PFSK-1 (cell line): ENCODE data around the gene MS4A8.

ENCODE experiments used
- FOXP2 ChIP-seq: optimal IDR thresholded peaks from 2 replicates; pipeline ENCODE3; 2011; ENCODE audit warnings: borderline replicate concordance, control low read depth, inconsistent platforms; ENCODE audit not compliant: insufficient read depth; ENCODE audit errors: extremely low read length, extremely low read depth
- POLR2AphosphoS5 ChIP-seq: IDR thresholded peaks from 2 replicates; pipeline ENCODE4 v1.6.1; 2012; ENCODE audit warnings: low read depth, mild to moderate bottlenecking, control low read depth, low read length, moderate library complexity
- SIN3A ChIP-seq: IDR thresholded peaks from 2 replicates; pipeline ENCODE4 v1.6.1; 2012; ENCODE audit warnings: mild to moderate bottlenecking, low read length, moderate library complexity, borderline replicate concordance; ENCODE audit not compliant: insufficient read depth
- TAF1 ChIP-seq: IDR thresholded peaks from 2 replicates; pipeline ENCODE4 v1.6.1; 2012; ENCODE audit warnings: low read length, control low read depth, borderline replicate concordance; ENCODE audit not compliant: insufficient read depth
- TF ChIP-seq, protein P1 (sequence below), 2 experiments: IDR thresholded peaks; 2 replicates each; pipeline versions ENCODE4 v1.6.1 to v1.8.0; 2011 to 2012; ENCODE audit warnings: low read depth in 2 of 2, low read length in 2 of 2, control low read depth in 1 of 2, inconsistent platforms in 1 of 2, mild to moderate bottlenecking in 1 of 2, moderate library complexity in 1 of 2; ENCODE audit not compliant: insufficient read depth in 1 of 2

Gene MS4A8

DNA sequence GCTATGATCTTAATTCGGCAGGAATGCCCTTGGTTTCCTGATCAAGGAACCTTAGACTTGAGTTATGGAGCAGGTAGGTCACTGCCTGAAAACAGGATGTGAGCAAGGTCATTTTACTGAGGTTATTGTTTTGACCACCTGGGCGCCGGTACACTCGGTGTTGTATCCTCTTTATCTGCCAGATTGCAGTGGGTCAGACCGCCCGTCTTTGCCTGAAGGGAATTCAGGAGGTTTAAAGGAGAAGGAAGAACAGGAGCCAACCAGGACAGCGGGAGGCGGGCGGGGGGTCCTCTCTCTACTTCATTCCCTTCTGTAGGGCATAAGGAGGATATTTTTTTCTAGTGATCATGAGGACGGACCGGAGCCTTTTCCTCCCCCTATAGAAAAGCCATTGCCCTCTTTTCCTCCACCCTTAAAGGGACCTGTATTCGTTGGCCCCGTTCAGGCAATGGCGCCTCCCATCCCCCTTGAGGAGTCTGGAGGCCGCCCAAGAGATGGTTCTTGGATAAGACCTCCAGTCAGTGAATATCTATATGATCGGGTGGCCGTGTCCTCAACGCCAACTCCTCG lies 57.9 kb downstream of the MS4A8 start:
- TF ChIP-seq, protein P1, sequence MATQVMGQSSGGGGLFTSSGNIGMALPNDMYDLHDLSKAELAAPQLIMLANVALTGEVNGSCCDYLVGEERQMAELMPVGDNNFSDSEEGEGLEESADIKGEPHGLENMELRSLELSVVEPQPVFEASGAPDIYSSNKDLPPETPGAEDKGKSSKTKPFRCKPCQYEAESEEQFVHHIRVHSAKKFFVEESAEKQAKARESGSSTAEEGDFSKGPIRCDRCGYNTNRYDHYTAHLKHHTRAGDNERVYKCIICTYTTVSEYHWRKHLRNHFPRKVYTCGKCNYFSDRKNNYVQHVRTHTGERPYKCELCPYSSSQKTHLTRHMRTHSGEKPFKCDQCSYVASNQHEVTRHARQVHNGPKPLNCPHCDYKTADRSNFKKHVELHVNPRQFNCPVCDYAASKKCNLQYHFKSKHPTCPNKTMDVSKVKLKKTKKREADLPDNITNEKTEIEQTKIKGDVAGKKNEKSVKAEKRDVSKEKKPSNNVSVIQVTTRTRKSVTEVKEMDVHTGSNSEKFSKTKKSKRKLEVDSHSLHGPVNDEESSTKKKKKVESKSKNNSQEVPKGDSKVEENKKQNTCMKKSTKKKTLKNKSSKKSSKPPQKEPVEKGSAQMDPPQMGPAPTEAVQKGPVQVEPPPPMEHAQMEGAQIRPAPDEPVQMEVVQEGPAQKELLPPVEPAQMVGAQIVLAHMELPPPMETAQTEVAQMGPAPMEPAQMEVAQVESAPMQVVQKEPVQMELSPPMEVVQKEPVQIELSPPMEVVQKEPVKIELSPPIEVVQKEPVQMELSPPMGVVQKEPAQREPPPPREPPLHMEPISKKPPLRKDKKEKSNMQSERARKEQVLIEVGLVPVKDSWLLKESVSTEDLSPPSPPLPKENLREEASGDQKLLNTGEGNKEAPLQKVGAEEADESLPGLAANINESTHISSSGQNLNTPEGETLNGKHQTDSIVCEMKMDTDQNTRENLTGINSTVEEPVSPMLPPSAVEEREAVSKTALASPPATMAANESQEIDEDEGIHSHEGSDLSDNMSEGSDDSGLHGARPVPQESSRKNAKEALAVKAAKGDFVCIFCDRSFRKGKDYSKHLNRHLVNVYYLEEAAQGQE (IDR thresholded peaks at IDR 0.05; ENCODE audit: insufficient read depth in 1 of 2, low read depth in 2 of 2, low read length in 2 of 2), result no peak
- TF ChIP-seq FOXP2, result no peak
- TF ChIP-seq SIN3A, result no peak
- TF ChIP-seq TAF1, result no peak
- no peak for TF ChIP-seq POLR2AphosphoS5

GRCh38 chr11:60761436-60762190 lies 62.2 kb downstream of the MS4A8 start:
- TF ChIP-seq SIN3A, result no peak
- TF ChIP-seq, protein P1 (IDR thresholded peaks at IDR 0.05; ENCODE audit: insufficient read depth in 1 of 2, low read depth in 2 of 2, low read length in 2 of 2), result no peak
- TF ChIP-seq FOXP2, result no peak

GRCh38 chr11:60762851-60763691 lies 63.7 kb downstream of the MS4A8 start:
- no peak for TF ChIP-seq SIN3A
- no peak for TF ChIP-seq POLR2AphosphoS5
- no peak for TF ChIP-seq FOXP2
- TF ChIP-seq, protein P1 (IDR thresholded peaks at IDR 0.05; ENCODE audit: insufficient read depth in 1 of 2, low read depth in 2 of 2, low read length in 2 of 2), result no peak
- no peak for TF ChIP-seq TAF1

- TF ChIP-seq TAF1, result no peak
- TF ChIP-seq, protein P1 (IDR thresholded peaks at IDR 0.05; ENCODE audit: insufficient read depth in 1 of 2, low read depth in 2 of 2, low read length in 2 of 2), result no peak
- no peak for TF ChIP-seq SIN3A
- no peak for TF ChIP-seq FOXP2
- TF ChIP-seq POLR2AphosphoS5, result no peak
Measured at GRCh38 chr11:60763692-60764369, 64.4 kb downstream of the MS4A8 start.
